ENCODE results near the gene SMPDL3A. TPM values are rescaled to one million over a fixed set of nuclear protein-coding genes. Genes with fewer than 3 reads are reported as not detected.

Gene SMPDL3A
- total RNA-seq, 1 donor from 2014 or later, result 6.8 TPM

DNA sequence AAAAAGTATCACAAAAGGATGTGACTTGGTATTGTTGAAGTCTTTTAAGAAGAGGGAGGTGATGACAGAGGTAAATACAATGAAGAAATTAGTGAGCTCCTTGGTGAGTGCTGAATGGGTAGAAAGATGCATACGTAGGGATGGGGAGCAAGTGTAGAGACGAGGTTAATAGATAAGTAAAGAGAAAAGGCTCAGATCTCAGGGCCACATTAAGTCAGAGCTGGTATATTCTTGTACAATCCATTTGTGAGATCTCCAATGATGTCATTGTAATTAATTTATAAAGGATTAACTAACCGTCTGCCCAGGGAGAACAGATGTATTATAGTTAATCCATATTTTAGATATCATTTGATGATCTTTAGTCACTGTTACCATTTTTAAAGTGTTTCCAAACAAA, 43.4 kb downstream of the SMPDL3A start:
- TF ChIP-seq, protein P1, sequence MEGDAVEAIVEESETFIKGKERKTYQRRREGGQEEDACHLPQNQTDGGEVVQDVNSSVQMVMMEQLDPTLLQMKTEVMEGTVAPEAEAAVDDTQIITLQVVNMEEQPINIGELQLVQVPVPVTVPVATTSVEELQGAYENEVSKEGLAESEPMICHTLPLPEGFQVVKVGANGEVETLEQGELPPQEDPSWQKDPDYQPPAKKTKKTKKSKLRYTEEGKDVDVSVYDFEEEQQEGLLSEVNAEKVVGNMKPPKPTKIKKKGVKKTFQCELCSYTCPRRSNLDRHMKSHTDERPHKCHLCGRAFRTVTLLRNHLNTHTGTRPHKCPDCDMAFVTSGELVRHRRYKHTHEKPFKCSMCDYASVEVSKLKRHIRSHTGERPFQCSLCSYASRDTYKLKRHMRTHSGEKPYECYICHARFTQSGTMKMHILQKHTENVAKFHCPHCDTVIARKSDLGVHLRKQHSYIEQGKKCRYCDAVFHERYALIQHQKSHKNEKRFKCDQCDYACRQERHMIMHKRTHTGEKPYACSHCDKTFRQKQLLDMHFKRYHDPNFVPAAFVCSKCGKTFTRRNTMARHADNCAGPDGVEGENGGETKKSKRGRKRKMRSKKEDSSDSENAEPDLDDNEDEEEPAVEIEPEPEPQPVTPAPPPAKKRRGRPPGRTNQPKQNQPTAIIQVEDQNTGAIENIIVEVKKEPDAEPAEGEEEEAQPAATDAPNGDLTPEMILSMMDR (IDR thresholded peaks at IDR 0.05; ENCODE audit: insufficient read depth, low read length, poor library complexity, severe bottlenecking), result no peak
- Histone ChIP-seq H3K4me3 (ENCODE audit: low read depth, low read length) (no peak overlapping the region), H3K27me3 (ENCODE audit: control insufficient read depth, insufficient read depth, low read length) (no peaks in the 10 kb centered on the region), H3K36me3 (ENCODE audit: control insufficient read depth, insufficient read depth, low read length) (no peaks in the 10 kb centered on the region)
- no peak for DNase-seq (ENCODE audit: low read depth)

GRCh38 chr6:122833021-122833491, 44.0 kb downstream of the SMPDL3A start:
- Histone ChIP-seq H3K4me3 (ENCODE audit: low read depth, low read length) (no peak overlapping the region), H3K27me3 (ENCODE audit: control insufficient read depth, insufficient read depth, low read length) (no peaks in the 10 kb centered on the region), H3K36me3 (ENCODE audit: control insufficient read depth, insufficient read depth, low read length) (no peaks in the 10 kb centered on the region)
- TF ChIP-seq, protein P1 (IDR thresholded peaks at IDR 0.05; ENCODE audit: insufficient read depth, low read length, poor library complexity, severe bottlenecking), result no peak
- no peak for DNase-seq (ENCODE audit: low read depth)

DNA sequence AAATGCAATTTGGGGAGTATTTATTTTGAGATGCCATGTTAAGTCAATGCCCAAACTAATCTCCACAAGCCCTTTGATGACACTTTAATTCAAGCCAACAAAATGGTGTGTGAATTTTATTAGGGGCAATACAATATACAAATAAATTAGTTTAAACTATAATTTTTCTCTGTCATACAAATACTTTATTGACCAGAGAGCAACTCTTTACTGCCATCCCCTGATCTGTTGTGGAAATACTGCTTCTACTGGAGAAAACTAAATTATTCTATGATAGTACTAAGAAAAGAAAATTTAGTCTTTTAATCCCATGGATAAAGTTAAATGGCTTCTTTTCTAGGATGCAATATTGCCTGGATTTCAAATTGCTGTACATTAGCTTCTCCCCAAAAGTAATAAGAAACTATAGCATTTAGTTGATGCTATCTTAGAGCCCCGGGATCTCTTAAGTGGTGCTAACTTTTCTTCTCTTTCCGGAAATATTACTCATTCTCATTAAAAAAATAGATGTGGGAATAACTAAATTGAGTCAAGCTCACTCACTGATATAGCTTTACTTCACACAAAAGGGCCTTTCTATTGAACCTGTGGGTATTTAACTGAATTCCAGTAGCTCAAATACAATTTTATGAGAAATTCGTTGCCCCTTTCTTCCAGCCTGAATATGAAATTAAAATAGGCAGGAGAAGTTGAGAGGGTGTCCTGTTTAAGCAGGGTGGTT, 49.2 kb downstream of the SMPDL3A start:
- Histone ChIP-seq H3K36me3 (ENCODE audit: control insufficient read depth, insufficient read depth, low read length) (no peaks in the 10 kb centered on the region), H3K27me3 (ENCODE audit: control insufficient read depth, insufficient read depth, low read length) (no peaks in the 10 kb centered on the region), H3K4me3 (ENCODE audit: low read depth, low read length) (no peak overlapping the region)
- no peak for DNase-seq (ENCODE audit: low read depth)
- TF ChIP-seq, protein P1 (IDR thresholded peaks at IDR 0.05; ENCODE audit: insufficient read depth, low read length, poor library complexity, severe bottlenecking), result peak; percentile 59

DNA sequence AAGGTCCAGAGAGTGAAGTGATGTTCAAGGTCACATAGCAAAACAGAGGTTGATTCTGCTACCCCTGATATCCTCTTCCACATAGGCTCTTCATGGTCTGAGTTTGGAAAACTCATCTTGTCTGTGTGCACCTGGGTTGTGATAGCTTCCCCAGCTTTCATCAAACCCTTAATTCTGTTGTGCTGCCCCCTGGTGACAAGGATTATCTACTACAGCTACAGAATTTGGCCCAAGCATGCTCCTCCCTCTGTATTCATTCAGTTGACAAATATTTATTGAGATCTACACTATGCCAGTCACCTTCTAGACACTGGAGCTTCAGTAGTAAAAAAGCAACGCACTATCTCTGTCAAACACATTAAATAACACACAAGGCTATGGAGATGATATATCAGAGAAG, 50.4 kb downstream of the SMPDL3A start:
- no peak overlapping the region for H3K4me3 ChIP-seq (ENCODE audit: low read depth, low read length)
- H3K27me3 ChIP-seq (ENCODE audit: control insufficient read depth, insufficient read depth, low read length), result no peaks in the 10 kb centered on the region
- TF ChIP-seq, protein P1 (IDR thresholded peaks at IDR 0.05; ENCODE audit: insufficient read depth, low read length, poor library complexity, severe bottlenecking), result peak; percentile 56
- no peaks in the 10 kb centered on the region for H3K36me3 ChIP-seq (ENCODE audit: control insufficient read depth, insufficient read depth, low read length)
- peak; percentile 10 for DNase-seq (ENCODE audit: low read depth)

DNA sequence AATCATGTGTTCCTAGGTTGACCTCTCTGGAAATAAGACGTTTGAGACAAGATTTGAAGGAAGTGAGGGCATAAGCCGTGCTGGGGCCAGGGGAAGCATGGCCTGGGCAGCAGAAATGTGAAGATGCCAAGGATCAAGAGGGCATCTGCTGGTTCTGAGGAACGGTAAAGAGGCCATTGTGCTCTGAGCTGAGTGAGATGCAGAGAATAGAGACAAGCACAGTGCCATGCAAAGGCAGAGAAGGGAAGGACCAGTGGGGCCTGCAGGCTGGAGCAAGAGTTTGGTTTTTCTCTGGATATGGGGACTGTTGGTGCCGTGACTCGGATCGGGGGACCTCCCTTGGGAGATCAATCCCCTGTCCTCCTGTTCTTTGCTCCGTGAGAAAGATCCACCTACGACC, 50.8 kb downstream of the SMPDL3A start:
- H3K36me3 ChIP-seq (ENCODE audit: control insufficient read depth, insufficient read depth, low read length), result no peaks in the 10 kb centered on the region
- no peaks in the 10 kb centered on the region for H3K27me3 ChIP-seq (ENCODE audit: control insufficient read depth, insufficient read depth, low read length)
- no peak for DNase-seq (ENCODE audit: low read depth)
- TF ChIP-seq, protein P1 (IDR thresholded peaks at IDR 0.05; ENCODE audit: insufficient read depth, low read length, poor library complexity, severe bottlenecking), result no peak
- H3K4me3 ChIP-seq (ENCODE audit: low read depth, low read length), result no peak overlapping the region

GRCh38 chr6:122845464-122845863, 56.4 kb downstream of the SMPDL3A start:
- Histone ChIP-seq H3K27me3 (ENCODE audit: control insufficient read depth, insufficient read depth, low read length) (no peaks in the 10 kb centered on the region), H3K36me3 (ENCODE audit: control insufficient read depth, insufficient read depth, low read length) (no peaks in the 10 kb centered on the region), H3K4me3 (ENCODE audit: low read depth, low read length) (no peak overlapping the region)
- DNase-seq (ENCODE audit: low read depth), result no peak
- TF ChIP-seq, protein P1 (IDR thresholded peaks at IDR 0.05; ENCODE audit: insufficient read depth, low read length, poor library complexity, severe bottlenecking), result no peak
